ENCODE measurements around the gene FASTK. TPM values are rescaled to one million over a fixed set of nuclear protein-coding genes. Genes with fewer than 3 reads are reported as not detected.

Gene FASTK
- total RNA-seq, 2 donors from 2014 or later: 55.4 to 59.8 TPM

DNA sequence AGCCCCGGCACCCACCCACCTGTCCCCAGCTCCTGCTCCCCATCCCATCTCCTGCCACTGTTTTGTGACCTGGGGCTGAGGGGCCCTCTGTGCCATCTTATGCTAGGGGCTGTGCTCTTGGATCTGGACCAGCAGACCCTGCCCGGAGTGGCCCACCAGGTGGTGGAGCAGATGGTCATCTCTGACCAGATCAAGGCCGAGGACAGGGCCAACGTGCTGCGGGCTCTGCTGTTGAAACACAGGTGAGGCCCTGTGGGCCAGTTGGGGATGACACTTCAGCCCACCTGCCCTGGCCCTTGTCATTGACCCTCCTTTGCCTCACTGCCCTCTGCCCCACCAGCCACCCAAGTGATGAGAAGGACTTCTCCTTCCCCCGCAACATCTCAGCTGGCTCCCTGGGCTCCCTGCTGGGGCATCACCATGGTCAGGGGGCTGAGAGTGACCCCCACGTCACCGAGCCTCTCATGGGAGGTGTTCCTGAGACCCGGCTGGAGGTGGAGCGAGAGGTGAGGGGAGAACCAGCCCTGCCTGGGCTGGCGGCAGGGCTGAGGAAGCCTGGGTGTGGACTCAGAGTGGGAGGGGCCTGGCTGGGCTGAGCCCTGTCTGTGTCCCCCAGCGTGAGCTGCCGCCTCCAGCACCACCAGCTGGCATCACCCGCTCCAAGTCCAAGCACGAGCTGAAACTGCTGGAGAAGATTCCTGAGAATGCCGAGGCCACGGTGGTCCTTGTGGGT lies 10.6 kb downstream of the FASTK start:
- no peaks in the 10 kb centered on the region for H3K27me3 Mint-ChIP-seq (ENCODE audit: low read depth)
- no peak for DNase-seq
- ATAC-seq (replicated peaks in 1 of 2): no peak
- no peak overlapping the region for H3K27ac Mint-ChIP-seq
- peaks cover 1 to 3% of the 10 kb centered on the region in 2 donors for H3K36me3 Mint-ChIP-seq (ENCODE audit: insufficient read depth in 2 of 2)
- H3K4me3 Mint-ChIP-seq: no peak overlapping the region
- H3K4me1 Mint-ChIP-seq (ENCODE audit: low read depth): no peaks in the 10 kb centered on the region
- H3K9me3 Mint-ChIP-seq: no peaks in the 10 kb centered on the region

DNA sequence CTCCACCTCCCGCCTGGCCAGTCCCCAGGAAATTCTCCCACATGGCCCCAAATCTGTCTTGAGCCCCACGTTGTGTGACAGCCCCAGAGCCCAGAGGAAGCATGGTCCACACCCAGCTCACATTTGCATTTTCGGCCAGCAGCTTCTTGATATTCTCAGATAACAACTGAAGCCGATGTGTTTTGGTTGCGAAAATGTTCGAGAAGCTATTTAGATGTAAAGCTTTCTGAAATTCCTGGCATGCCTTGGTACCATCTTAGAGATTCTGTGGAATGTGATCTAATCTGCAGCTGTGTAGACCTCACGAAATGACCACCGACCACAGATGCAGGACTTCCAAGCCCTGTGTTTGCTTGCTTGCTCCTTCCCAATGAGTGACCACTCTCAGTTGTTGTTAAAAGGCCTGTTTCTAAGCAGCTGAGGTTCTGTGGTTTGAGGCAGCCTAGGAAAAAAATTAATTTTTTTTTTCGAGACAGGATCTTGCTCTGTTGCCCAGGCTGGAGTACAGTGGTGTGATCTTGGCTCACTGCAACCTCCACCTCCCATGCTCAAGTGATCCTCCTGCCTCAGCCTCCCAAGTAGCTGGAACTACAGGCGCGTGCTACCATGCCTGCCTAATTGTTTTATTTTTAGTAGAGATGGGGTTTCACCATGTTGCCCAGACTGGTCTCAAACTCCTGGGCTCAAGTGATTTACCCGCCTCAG lies 12.4 kb downstream of the FASTK start:
- no peak for ATAC-seq (replicated peaks in 1 of 2)
- no peaks in the 10 kb centered on the region for H3K9me3 Mint-ChIP-seq
- no peak for DNase-seq
- no peaks in the 10 kb centered on the region for H3K4me1 Mint-ChIP-seq (ENCODE audit: low read depth)
- H3K4me3 Mint-ChIP-seq: no peak overlapping the region
- no peaks in the 10 kb centered on the region for H3K27me3 Mint-ChIP-seq (ENCODE audit: low read depth)
- peaks cover 1 to 3% of the 10 kb centered on the region in 2 donors for H3K36me3 Mint-ChIP-seq (ENCODE audit: insufficient read depth in 2 of 2)
- H3K27ac Mint-ChIP-seq: no peak overlapping the region

DNA sequence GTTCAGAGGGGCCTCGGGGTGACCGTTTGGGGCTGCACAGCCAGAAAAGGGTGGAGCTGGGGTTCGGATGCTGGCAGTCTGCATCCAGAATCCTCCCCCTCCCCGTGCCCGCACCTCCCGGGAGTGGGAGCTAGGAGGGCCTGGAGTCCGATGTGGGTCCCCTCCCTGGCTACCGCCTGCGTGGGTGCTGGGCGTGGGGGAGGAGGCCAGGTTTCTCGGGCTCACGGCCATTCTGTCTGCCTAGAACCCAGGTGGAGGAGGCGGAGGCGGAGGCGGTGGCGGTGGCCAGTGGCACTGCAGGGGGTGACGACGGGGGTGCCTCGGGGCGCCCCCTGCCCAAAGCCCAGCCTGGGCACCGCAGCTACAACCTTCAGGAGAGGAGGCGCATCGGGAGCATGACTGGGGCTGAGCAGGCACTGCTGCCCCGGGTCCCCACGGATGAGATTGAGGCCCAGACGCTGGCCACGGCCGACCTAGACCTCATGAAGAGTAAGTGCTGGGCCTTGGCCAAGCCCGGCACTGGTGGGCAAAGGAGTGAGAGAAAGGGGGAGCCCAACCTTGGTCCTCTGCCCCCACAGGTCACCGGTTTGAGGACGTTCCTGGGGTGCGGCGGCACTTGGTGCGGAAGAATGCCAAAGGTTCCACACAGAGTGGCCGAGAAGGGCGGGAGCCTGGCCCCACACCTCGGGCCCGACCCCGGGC lies 14.2 kb downstream of the FASTK start:
- peaks cover 1 to 3% of the 10 kb centered on the region in 2 donors for H3K36me3 Mint-ChIP-seq (ENCODE audit: insufficient read depth in 2 of 2)
- H3K9me3 Mint-ChIP-seq: no peaks in the 10 kb centered on the region
- ATAC-seq (replicated peaks in 1 of 2) (no peak), DNase-seq (no peak)
- peaks cover 6% of the 10 kb centered on the region for H3K4me1 Mint-ChIP-seq (ENCODE audit: low read depth)
- no peak overlapping the region for H3K27ac Mint-ChIP-seq
- no peaks in the 10 kb centered on the region for H3K27me3 Mint-ChIP-seq (ENCODE audit: low read depth)
- no peak overlapping the region for H3K4me3 Mint-ChIP-seq

DNA sequence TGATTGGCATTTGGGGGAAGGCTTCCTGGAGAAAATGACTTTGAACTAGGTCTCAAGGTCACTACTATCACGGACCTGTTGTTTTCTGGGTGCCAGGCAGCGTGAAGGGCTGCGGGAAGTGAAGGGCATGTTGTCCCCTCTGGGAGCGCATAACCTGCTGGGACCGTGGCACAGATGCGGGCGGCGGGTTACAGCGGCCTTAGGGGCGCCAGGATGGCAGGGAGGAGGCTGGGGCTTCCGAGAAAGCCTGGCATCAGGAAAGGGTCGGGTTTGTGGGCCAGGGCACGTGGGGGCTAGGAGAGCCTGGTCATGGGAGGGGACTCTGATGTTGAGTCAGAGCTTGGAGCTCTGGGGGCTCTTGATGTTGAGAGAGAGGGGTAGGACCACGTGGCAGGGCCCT lies 15.1 kb downstream of the FASTK start:
- DNase-seq (no peak), ATAC-seq (replicated peaks in 1 of 2) (no peak)
- Mint-ChIP-seq H3K27ac (no peak overlapping the region), H3K27me3 (ENCODE audit: low read depth) (no peaks in the 10 kb centered on the region), H3K36me3 (ENCODE audit: insufficient read depth in 2 of 2) (peaks cover 1 to 3% of the 10 kb centered on the region in 2 donors), H3K4me3 (no peak overlapping the region), H3K9me3 (no peaks in the 10 kb centered on the region), H3K4me1 (ENCODE audit: low read depth) (peaks cover 15% of the 10 kb centered on the region)

DNA sequence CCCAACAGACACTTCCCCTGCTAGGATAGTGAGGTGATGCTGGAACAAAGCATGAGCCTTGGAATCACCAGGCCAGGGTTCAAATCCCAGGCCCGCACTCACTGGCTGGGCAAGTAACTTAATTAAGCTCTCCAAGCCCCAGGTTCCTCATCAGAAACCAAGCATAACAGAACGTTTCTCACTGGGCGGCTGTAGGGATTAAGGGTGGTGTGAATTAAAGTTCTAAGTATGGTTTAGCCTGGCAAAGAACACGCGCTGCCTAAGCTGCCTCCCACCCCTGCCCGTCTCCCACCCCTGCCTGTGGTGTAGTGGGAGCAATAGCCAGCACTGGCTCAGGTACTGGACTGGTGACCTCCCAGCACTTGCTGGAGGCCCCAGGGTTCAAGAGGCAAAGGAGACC lies 15.6 kb downstream of the FASTK start:
- DNase-seq (no peak), ATAC-seq (replicated peaks in 1 of 2) (no peak)
- H3K36me3 Mint-ChIP-seq (ENCODE audit: insufficient read depth in 2 of 2): peaks cover 1 to 3% of the 10 kb centered on the region in 2 donors
- H3K27me3 Mint-ChIP-seq (ENCODE audit: low read depth): no peaks in the 10 kb centered on the region
- peaks cover 16% of the 10 kb centered on the region for H3K4me1 Mint-ChIP-seq (ENCODE audit: low read depth)
- no peak overlapping the region for H3K4me3 Mint-ChIP-seq
- H3K27ac Mint-ChIP-seq: no peak overlapping the region
- no peaks in the 10 kb centered on the region for H3K9me3 Mint-ChIP-seq

DNA sequence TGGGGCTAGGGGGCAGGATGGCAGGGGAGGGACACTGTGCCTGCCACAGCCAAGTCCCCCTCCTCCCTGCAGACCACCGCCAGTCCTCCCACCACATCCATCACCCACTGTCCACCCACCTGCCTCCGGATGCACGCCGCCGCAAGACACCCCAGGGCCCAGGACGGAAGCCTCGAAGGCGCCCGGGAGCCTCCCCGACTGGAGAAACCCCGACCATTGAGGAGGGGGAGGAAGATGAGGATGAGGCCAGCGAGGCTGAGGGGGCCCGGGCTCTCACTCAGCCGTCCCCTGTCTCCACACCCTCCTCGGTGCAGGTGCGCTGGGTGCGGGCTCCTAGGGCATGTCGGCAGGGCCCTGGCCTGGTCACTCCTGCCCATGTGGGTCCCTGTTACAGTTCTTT lies 16.2 kb downstream of the FASTK start:
- no peak overlapping the region for H3K27ac Mint-ChIP-seq
- no peak for ATAC-seq (replicated peaks in 1 of 2)
- no peaks in the 10 kb centered on the region for H3K27me3 Mint-ChIP-seq (ENCODE audit: low read depth)
- no peaks in the 10 kb centered on the region for H3K9me3 Mint-ChIP-seq
- DNase-seq: no peak
- peaks cover 16% of the 10 kb centered on the region for H3K4me1 Mint-ChIP-seq (ENCODE audit: low read depth)
- peaks cover 1 to 3% of the 10 kb centered on the region in 2 donors for H3K36me3 Mint-ChIP-seq (ENCODE audit: insufficient read depth in 2 of 2)
- H3K4me3 Mint-ChIP-seq: no peak overlapping the region

DNA sequence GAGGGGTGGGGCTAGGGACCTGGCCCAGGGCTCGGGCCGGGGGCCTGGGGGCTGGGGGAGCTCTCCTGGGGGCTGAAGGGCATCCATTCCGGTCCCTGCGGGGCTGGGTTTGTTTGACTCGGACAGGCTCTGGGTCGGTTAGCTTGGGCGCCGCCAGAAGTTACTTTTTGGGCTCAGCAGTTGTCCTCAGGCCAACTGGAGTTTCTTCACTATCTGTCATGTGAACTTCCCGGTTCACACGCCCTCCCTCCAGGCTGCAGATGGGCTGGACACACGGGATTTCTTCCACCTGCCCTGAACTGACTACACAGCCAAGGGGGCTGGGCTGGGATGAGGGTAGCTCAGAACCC lies 17.4 kb downstream of the FASTK start:
- Mint-ChIP-seq H3K4me1 (ENCODE audit: low read depth) (peaks cover 27% of the 10 kb centered on the region), H3K36me3 (ENCODE audit: insufficient read depth in 2 of 2) (peaks cover 0 to 5% of the 10 kb centered on the region in 2 donors), H3K27me3 (ENCODE audit: low read depth) (no peaks in the 10 kb centered on the region), H3K9me3 (no peaks in the 10 kb centered on the region), H3K4me3 (no peak overlapping the region), H3K27ac (no peak overlapping the region)
- ATAC-seq (replicated peaks in 1 of 2) (no peak), DNase-seq (no peak)

DNA sequence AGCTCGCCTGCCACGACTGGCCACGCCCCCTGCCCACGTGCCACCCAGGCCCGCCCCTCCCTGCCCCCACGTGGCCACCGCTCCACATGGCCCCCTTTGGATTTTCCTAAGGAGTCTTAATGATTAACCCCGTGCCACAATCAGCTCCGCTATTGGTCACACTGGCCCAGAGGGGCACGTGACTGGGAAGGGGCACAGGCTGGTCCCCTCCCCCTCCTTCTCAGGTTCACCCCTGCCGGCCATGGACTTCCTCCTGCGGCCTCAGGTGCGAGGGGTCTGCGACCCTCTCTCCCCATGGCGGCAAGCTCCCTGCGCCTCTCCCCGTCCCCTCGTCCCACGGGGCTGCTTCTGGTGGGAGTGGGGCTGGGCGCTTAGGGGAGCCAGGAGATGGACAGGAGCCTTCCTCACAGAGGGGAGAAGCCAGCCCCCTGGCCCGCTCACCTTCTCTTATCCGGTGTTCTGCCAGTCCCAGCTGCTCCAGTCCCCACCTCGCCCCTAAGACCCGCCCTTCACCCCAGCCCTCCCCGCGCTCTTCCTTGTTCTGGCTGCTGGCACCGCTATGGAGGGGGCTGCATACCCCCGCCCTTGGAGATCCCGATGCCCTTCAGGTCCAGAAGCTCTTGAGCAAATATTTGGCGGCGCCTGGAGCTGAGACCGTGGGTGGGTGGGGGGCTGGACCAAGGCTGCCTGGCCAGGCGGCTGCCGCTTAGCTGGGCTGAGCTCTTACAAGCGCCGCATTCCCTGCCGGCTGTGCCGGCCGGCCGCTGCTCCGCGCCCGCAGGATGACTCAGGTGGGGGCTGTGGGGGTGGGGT lies 18.0 kb downstream of the FASTK start:
- Mint-ChIP-seq H3K36me3 (ENCODE audit: insufficient read depth in 2 of 2) (peaks cover 0 to 5% of the 10 kb centered on the region in 2 donors), H3K4me3 (no peak overlapping the region), H3K4me1 (ENCODE audit: low read depth) (peaks cover 28% of the 10 kb centered on the region), H3K27ac (no peak overlapping the region), H3K27me3 (ENCODE audit: low read depth) (no peaks in the 10 kb centered on the region), H3K9me3 (no peaks in the 10 kb centered on the region)
- DNase-seq (no peak), ATAC-seq (replicated peaks in 1 of 2) (no peak)

DNA sequence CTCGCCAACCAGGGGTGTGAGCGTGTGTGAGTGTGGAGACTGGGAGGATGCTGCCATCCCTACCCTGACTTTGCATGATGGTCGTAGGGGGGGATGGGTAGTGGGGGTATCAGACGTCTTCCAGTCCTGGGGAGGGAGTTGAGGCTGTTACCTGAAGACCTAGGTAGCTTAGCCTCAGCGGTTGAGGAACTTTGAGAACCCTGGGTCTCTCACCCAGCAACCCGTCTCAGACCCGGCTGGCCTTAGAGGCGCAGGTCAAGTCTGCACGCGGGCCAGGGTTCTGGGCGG lies 18.6 kb downstream of the FASTK start:
- ATAC-seq (replicated peaks in 1 of 2): no peak
- no peak for DNase-seq
- H3K27ac Mint-ChIP-seq: no peak overlapping the region
- peaks cover 0 to 5% of the 10 kb centered on the region in 2 donors for H3K36me3 Mint-ChIP-seq (ENCODE audit: insufficient read depth in 2 of 2)
- H3K27me3 Mint-ChIP-seq (ENCODE audit: low read depth): no peaks in the 10 kb centered on the region
- H3K4me3 Mint-ChIP-seq: peak overlapping the region in 1 of 2 donors; percentile 98
- H3K4me1 Mint-ChIP-seq (ENCODE audit: low read depth): peaks cover 33% of the 10 kb centered on the region
- H3K9me3 Mint-ChIP-seq: no peaks in the 10 kb centered on the region

DNA sequence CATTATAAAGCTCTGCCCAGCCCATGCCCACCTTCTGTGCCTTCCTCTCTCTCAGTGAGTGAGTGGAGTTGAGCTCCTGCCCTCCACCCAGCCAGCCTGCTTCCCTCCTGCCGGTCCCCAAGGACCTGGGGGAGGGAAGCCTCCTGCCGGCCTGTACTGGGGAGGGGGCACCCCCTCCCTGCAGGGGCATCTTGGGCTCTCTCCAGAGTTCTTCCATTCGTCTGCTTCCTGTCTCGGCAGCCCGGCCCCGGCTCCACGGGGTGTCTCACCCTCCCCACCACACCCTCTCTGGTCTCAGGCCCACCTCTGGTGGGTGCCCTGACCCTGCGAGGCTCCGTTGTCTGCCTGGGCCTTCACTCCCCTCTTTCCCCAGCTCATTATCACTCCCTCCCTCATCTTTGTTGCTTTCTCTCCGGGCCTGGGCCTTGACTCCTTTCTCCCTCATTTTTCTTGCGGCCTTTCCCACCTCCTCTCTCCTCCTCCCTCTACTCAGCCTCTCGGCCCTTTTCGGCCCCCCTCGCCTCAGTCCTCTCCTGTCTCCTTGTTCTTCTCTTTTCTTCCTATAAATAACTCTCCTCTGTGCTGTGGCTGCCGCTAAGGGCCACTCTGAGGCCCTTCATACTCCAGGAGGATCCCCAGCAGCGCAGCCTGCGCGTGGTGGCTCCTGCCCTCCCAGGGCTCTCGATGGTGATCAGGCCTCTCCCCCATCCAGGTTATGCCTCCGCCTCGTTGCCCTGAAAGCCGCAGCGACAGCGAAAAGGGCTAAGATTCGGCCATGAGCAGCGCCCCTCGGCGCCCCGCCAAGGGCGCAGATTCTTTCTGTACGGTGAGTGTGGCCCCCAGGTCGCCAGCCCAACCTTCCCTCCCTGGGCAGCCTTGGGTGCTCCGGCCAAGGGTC lies 19.1 kb downstream of the FASTK start:
- H3K36me3 Mint-ChIP-seq (ENCODE audit: insufficient read depth in 2 of 2): peaks cover 0 to 5% of the 10 kb centered on the region in 2 donors

DNA sequence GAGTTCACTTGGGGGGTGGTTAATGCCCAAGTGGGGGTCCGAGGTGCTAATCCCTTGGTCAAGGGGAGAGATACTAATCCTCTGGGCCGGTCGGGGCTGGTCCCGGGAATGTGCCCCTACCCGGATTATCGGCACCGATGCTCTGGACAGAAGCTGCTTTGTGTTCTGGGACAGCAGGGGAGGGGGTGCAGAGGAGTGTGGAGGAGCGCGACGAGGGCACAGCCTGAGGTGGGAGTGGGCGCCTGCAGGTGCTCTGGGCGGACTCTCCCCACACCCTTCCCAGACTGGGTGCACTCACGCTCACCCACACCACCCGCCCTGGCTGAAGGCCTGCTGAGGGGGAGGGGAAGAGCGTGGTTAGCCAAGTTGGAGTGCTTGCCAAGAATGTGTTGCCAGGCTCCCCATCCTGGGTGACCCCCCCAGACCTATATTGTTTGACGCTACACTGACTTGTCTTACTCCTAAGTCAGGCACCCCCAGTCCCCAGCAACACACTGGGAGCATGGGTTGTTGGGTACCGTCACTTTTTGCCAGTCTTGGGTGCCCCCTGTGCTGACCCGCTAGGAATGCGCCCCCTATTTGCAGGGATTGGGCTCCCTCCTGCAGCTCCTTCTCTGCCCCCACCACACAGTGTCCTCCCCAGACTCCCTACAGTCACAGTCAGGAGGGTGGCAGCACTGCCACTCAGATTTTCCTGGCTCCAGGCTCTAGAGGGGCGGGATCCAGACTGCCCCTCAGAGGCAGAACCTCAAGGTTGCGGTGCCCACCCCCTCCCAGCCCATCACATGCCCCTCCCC lies 20.0 kb downstream of the FASTK start:
- no peaks in the 10 kb centered on the region for H3K27me3 Mint-ChIP-seq (ENCODE audit: low read depth)
- DNase-seq (no peak), ATAC-seq (replicated peaks in 1 of 2) (no peak)
- H3K4me3 Mint-ChIP-seq: peak overlapping the region; percentile 98
- H3K36me3 Mint-ChIP-seq (ENCODE audit: insufficient read depth in 2 of 2): peaks cover 0 to 5% of the 10 kb centered on the region in 2 donors
- H3K4me1 Mint-ChIP-seq (ENCODE audit: low read depth): peaks cover 41% of the 10 kb centered on the region
- H3K27ac Mint-ChIP-seq: no peak overlapping the region
- no peaks in the 10 kb centered on the region for H3K9me3 Mint-ChIP-seq

More for the DNA sequence above, 19.1 kb downstream of the FASTK start:
- H3K9me3 Mint-ChIP-seq: no peaks in the 10 kb centered on the region
- peak overlapping the region; percentile 74 for H3K27ac Mint-ChIP-seq
- H3K4me3 Mint-ChIP-seq: peak overlapping the region; percentile 98
- no peaks in the 10 kb centered on the region for H3K27me3 Mint-ChIP-seq (ENCODE audit: low read depth)
- ATAC-seq (replicated peaks in 1 of 2): no peak
- no peak for DNase-seq
- peaks cover 39% of the 10 kb centered on the region for H3K4me1 Mint-ChIP-seq (ENCODE audit: low read depth)

DNA sequence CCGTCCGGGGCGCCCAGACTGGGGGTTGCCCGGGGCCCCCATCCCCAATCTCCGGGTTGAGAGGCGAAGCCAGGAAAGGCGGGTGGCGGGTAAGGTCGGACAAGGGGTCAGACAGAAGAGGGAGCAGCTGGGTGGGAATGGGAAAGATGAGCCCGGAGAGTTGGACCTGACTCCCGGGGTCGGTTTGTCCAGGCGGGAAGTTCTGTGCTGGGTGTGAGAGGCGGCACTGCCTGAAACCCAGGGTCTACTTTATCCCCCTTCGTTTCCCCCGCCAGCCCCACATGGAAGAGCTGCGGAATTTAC lies 20.5 kb downstream of the FASTK start:
- peak overlapping the region; percentile 98 for H3K4me3 Mint-ChIP-seq
- ATAC-seq (replicated peaks in 1 of 2): no peak
- H3K4me1 Mint-ChIP-seq (ENCODE audit: low read depth): peaks cover 41% of the 10 kb centered on the region
- no peak overlapping the region for H3K27ac Mint-ChIP-seq
- H3K27me3 Mint-ChIP-seq (ENCODE audit: low read depth): no peaks in the 10 kb centered on the region
- DNase-seq: no peak
- H3K9me3 Mint-ChIP-seq: no peaks in the 10 kb centered on the region
- peaks cover 0 to 2% of the 10 kb centered on the region in 2 donors for H3K36me3 Mint-ChIP-seq (ENCODE audit: insufficient read depth in 2 of 2)

All from activated T-cell treated with anti-CD3 and anti-CD28 coated beads, Interleukin-2, amount 50 U/mL, for 72 hours (primary cell).